ENCODE results near the gene LENEP.

- TF ChIP-seq CTCF (conservative IDR thresholded peaks at IDR 0.05) (no peak), ZFX (IDR thresholded peaks at IDR 0.05) (no peak)
Measured at GRCh38 chr1:155029513-155030242, 36.3 kb downstream of the LENEP start.

Measured in C4-2B (cell line).